ENCODE measurements around the gene MCC. TPM values are rescaled to one million over a fixed set of nuclear protein-coding genes. Genes with fewer than 3 reads are reported as not detected.
A peak's percentile ranks its signal among the peaks of the same experiment; 100 is the strongest.

Gene MCC
- total and polyA plus RNA-seq, 12 donors: 4.2 to 34.1 (median 25.2) TPM

DNA sequence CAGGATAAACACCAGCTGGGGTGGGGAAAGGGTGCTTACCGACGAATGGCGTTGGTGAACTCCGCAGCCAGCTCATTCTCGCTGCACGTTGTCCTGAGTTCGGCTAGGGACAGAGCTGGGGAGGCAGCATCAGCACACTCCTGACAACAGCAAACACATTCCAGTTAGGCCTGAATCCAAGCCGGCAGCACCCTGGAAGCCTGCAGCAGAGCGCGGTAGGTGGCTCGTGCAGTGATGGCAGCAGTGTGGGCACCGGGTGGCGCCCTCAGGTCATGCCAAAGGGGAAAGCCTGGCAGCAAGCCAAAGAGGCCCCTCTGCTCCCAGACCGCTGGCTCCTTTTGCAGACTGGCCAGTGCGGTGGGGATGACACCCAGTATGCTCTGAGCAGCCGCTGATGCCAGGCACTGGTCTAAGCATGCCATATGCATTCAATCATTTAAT lies 444.7 kb downstream of the MCC start:
- no peaks in the 10 kb centered on the region for H3K27me3 ChIP-seq
- H3K36me3 ChIP-seq: peaks cover 0 to 91% (median 17%) of the 10 kb centered on the region in 9 donors
- H3K4me1 ChIP-seq: peaks cover 4 to 27% (median 17%) of the 10 kb centered on the region in 9 donors
- intact Hi-C loops (cut with DNase I): loop anchor here in 5 of 10 donors (5.0 to 10.0 kb wide), 3 partner anchors 251 to 291 kb away; no protein-coding TSS in a partner anchor
- H3K27ac ChIP-seq: peak overlapping the region in 7 of 10 donors; percentile 10 to 68 (median 50)
- WGBS, 2 donors: 34 to 51% methylated on average over 16 of the region's 16 CpGs
- TF ChIP-seq, protein P1, sequence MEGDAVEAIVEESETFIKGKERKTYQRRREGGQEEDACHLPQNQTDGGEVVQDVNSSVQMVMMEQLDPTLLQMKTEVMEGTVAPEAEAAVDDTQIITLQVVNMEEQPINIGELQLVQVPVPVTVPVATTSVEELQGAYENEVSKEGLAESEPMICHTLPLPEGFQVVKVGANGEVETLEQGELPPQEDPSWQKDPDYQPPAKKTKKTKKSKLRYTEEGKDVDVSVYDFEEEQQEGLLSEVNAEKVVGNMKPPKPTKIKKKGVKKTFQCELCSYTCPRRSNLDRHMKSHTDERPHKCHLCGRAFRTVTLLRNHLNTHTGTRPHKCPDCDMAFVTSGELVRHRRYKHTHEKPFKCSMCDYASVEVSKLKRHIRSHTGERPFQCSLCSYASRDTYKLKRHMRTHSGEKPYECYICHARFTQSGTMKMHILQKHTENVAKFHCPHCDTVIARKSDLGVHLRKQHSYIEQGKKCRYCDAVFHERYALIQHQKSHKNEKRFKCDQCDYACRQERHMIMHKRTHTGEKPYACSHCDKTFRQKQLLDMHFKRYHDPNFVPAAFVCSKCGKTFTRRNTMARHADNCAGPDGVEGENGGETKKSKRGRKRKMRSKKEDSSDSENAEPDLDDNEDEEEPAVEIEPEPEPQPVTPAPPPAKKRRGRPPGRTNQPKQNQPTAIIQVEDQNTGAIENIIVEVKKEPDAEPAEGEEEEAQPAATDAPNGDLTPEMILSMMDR (IDR thresholded peaks at IDR 0.05): peak; percentile 15 to 64 (median 40)
- ATAC-seq (peak; percentile 77 to 96 (median 94)), DNase-seq (peak; percentile 70 to 76)
- no peak overlapping the region for H3K4me3 ChIP-seq
- no peaks in the 10 kb centered on the region for H3K9me3 ChIP-seq

DNA sequence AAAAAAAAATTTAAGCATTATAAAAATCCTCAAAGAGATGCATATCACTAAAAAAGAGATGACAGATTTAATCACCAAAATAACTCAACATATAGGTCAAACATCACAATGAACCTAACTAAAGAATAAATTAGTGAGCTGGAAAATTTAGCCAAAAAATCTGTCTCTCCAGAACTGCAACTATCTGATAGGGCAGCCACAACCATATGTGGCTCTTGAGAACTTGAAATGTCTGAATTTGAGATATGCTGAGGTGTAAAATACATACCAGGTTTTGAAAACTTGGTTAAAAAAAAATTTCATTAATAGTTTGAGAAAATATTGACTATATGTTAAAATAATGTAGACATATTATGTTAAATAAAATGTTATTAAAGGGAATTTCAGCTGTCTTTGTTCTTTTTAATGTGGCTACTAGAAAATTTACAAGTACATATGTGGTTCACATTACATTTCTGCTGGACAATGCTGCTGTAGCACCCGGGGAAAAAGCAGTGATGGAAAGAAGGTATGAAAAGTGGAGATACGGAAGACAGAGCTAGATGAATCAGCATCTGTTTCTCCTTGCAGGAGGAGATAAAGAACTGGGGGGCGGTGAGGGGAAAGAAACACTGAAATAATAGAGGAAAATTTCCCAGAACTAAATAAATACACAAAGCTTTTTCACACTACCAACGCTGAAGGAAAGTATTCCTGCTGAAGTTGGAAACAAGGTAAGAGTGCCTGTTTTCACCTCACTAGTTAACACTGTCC lies 445.6 kb downstream of the MCC start:
- ATAC-seq (no peak), DNase-seq (no peak)
- no peak overlapping the region for H3K4me3 ChIP-seq
- H3K36me3 ChIP-seq: peaks cover 0 to 91% (median 18%) of the 10 kb centered on the region in 9 donors
- H3K27ac ChIP-seq: peak overlapping the region in 7 of 10 donors; percentile 10 to 68 (median 50)
- no peaks in the 10 kb centered on the region for H3K27me3 ChIP-seq
- peaks cover 4 to 24% (median 17%) of the 10 kb centered on the region in 9 donors for H3K4me1 ChIP-seq
- TF ChIP-seq, protein P1 (IDR thresholded peaks at IDR 0.05): no peak
- intact Hi-C loops (cut with DNase I): loop anchor here in 5 of 10 donors (5.0 to 10.0 kb wide), 3 partner anchors 252 to 292 kb away; no protein-coding TSS in a partner anchor
- no peaks in the 10 kb centered on the region for H3K9me3 ChIP-seq
- WGBS, 2 donors: 53 to 56% methylated on average over 4 of the region's 4 CpGs

DNA sequence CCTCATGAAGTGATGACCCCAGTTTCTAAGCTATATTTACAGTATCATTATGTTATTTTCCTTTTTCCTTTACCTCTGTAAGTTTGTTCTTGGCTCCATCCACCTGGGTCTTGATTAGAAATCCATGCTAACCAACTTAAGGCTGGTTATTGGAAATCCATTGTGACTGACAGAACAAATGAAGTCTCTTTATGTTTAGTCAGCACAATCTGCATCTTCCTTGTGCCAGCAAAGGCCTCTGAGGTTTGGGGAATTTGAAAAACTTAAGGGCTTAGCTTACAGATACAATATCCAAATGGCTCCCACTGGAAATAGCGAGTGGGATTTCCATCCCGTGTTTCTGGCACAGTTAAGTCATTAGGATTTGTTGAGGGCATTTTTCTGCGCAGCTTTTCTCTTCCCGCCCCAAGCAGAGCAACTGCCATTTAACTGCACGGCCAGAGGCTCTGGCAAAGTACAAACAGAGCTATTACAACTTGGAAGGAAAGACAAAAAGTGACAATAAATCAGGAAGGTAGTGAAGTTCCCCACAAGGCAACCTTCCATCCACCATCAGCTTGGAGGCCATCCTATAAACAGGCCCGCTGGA lies 447.5 kb downstream of the MCC start:
- intact Hi-C loops (cut with DNase I): loop anchor here in 5 of 10 donors (5.0 to 10.0 kb wide), 3 partner anchors 254 to 294 kb away; no protein-coding TSS in a partner anchor
- Histone ChIP-seq H3K27ac (no peak overlapping the region), H3K4me1 (peaks cover 4 to 24% (median 15%) of the 10 kb centered on the region in 9 donors), H3K27me3 (no peaks in the 10 kb centered on the region), H3K4me3 (no peak overlapping the region), H3K36me3 (peaks cover 0 to 92% (median 16%) of the 10 kb centered on the region in 9 donors), H3K9me3 (no peaks in the 10 kb centered on the region)
- 93 to 94% methylated on average over 6 of the region's 6 CpGs for WGBS, 2 donors
- ATAC-seq: no peak
- TF ChIP-seq, protein P1 (IDR thresholded peaks at IDR 0.05): no peak
- DNase-seq: no peak

DNA sequence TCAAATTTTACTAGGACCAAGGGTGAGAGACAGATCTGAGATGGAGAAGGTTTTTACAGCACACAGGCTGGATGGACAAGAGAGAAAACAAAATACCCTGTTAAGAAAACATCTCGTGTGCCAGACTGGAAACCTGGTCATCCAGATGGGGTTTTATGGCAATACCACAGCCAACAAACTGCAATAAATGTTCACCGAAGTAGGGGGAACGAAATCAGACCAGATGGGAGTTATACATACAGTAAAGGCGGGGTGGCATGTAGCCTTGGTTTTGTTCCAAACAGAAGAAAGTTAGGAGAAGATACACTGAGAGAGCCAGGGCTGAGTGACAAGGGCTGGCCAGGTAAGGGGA lies 448.3 kb downstream of the MCC start:
- Histone ChIP-seq H3K9me3 (no peaks in the 10 kb centered on the region), H3K27me3 (no peaks in the 10 kb centered on the region), H3K27ac (no peak overlapping the region), H3K36me3 (peaks cover 0 to 91% (median 16%) of the 10 kb centered on the region in 9 donors), H3K4me3 (no peak overlapping the region), H3K4me1 (peaks cover 4 to 29% (median 15%) of the 10 kb centered on the region in 9 donors)
- intact Hi-C loops (cut with DNase I): loop anchor here in 5 of 10 donors (5.0 to 10.0 kb wide), 3 partner anchors 255 to 295 kb away; no protein-coding TSS in a partner anchor
- DNase-seq (no peak), ATAC-seq (no peak)
- TF ChIP-seq, protein P1 (IDR thresholded peaks at IDR 0.05): no peak
- 93 to 94% methylated on average over 4 of the region's 4 CpGs for WGBS, 2 donors

All from heart right ventricle (tissue), 16 donors.